COLO668 (cell line): Measurements from ENCODE around the gene CTTN.
A peak's percentile ranks its signal among the peaks of the same experiment; 100 is the strongest.
"Not testable (repeated sequence)": the region's sequence is repeated elsewhere in the genome, so short reads cannot be mapped to it uniquely, and the experiment has no call there.

Experiments
- DNase-seq: peaks from one replicate; lab custom pipeline; 2025; ENCODE audit not compliant: unreplicated experiment; lab: John Stamatoyannopoulos, UW

CTTN gene

GRCh38 chr11:70454197-70454767, 56.0 kb downstream of the CTTN start:
- no peak for DNase-seq

GRCh38 chr11:70454811-70455210, 56.5 kb downstream of the CTTN start:
- not testable (repeated sequence) for DNase-seq

- no peak for DNase-seq
Measured at GRCh38 chr11:70455354-70455753, 57.0 kb downstream of the CTTN start.

GRCh38 chr11:70456921-70457532, 58.7 kb downstream of the CTTN start:
- DNase-seq: peak; percentile 3

- DNase-seq: no peak
Measured at GRCh38 chr11:70458736-70459135, 60.4 kb downstream of the CTTN start.

GRCh38 chr11:70460111-70460510, 61.8 kb downstream of the CTTN start:
- DNase-seq: no peak

DNA sequence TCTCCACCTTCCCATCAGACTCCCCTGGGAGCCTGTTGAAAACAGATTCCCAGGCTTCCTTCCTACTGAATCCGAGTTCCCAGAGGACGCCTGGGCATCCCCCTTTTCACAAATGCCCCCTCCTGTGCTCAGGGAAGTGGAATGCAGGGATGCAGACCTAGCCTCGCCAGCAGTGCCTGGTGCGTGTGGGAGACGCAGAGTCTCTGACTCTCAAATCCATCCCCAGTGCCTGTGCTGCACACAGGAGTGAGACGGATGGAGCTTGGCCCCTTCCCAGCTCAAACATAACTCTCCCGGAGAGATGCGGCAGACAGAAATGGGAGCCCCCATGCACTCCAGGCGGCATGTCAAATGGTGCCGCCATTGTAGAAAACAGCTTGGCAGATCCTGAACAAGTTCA, 62.6 kb downstream of the CTTN start:
- no peak for DNase-seq

DNA sequence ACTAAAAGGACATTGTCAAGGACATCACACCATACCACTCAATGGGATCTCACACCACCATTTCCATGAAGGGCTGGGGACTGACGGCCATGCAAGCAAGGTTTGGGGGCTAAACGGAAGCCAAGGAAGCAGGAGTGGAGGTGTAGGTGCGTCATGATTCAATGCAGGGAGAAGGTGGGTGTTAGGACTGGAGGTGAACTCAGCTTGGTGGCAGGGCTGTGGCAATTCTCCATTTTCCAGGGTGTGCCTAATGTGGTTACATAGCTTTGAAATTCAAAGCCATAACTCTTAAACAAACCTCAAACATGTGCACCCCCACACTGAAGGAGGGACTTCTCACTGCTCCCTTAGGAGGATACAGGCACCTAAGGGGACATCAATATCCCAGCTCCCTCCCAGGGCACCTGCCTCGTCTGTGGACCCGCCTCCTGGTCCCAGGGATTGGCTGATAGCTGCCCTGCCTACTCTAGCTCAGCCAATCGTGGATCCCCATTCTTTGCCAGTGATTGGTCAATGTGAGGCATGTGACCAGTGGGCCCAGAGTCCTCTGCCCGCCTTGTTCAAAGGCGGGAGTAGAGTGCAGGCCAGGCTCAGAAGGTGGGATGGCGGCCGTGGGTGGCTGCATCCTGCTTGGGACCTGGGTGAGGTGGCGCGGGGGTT, 64.6 kb downstream of the CTTN start:
- no peak for DNase-seq

- DNase-seq: no peak
Measured at GRCh38 chr11:70463478-70464255, 65.3 kb downstream of the CTTN start.

DNA sequence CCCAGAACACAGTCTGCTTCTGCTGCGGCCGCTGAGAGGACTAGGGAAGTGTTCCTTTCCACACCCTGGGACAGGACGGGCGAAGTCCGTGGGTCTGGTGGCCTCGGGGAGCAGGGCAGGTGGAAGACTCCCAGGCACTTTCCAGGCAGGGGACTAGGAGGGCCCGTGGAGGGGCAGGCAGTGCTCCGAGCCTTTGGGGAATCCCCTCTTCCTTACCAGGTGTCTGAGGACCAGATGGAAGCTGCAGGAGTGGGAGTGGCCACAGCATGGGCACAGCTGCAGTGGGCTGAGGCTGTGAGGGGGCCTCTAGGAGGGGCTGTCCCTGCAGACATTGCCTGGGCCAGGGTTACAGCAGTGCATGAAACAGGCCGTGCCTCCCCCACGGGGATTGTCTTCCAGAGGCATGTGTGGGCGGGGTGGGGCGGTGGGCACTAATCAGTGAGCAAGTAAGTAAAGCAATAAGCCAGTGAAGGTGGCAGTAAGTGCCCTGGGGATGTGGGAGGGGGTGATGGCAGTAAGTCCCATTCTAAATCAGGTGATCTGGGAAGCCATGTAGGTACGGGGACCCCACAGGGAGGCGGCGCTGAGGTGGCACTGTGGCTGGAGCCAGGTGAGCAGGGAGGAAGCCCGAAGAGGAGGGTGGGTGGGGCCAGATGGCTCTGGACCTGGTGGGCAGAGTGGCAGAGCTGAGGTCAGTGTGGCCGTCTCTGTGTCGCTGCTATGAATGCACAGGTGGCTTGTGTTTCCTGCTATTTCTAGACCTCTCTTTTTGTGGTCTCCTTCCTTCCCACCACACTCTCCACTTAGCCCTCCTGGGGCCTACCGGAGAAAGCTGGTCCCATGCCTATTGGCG, 66.4 kb downstream of the CTTN start:
- DNase-seq: no peak

- DNase-seq: no peak
Measured at GRCh38 chr11:70466154-70466553, 67.8 kb downstream of the CTTN start.

GRCh38 chr11:70466596-70466995, 68.3 kb downstream of the CTTN start:
- DNase-seq: no peak

DNA sequence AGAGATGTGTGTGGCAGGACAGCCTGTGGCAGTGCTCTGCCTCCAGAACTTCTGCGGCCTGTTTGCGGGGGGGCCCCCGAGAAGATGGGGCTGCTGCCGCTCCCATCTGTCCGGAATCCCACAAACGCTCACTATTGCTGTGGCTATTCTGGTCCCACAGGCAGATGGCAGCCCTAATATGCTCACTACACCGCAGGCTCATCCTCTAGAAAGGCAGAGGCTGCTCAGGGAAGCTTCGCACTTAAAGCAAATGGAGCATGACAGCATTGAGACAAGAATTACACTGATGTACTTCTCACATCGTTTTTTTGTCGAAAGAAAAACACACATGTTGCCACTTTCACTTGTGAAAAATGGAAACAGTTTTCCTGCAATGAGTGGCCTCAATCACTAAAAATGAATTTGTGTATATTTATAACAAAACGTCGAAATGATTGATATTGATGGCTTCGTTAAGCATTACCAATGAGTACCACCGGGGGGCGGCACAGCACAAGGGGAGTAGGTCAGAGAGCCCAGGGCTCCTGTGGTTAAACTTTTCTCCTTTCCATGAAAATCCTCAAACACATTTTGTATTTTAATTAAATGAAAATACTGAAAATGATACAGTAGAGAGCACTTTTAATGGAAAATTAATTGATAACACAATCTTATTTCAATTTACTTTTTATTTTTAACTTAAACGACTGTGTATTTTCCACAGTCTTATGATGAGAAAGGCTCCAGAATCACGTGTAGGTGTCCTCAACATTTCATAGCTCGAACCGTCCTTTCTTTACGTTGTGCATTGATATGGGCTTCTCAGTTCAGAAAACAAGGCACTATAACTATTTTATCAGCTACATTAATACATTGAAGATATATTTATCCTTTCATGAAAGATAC, 69.1 kb downstream of the CTTN start:
- DNase-seq: peak; percentile 38

DNA sequence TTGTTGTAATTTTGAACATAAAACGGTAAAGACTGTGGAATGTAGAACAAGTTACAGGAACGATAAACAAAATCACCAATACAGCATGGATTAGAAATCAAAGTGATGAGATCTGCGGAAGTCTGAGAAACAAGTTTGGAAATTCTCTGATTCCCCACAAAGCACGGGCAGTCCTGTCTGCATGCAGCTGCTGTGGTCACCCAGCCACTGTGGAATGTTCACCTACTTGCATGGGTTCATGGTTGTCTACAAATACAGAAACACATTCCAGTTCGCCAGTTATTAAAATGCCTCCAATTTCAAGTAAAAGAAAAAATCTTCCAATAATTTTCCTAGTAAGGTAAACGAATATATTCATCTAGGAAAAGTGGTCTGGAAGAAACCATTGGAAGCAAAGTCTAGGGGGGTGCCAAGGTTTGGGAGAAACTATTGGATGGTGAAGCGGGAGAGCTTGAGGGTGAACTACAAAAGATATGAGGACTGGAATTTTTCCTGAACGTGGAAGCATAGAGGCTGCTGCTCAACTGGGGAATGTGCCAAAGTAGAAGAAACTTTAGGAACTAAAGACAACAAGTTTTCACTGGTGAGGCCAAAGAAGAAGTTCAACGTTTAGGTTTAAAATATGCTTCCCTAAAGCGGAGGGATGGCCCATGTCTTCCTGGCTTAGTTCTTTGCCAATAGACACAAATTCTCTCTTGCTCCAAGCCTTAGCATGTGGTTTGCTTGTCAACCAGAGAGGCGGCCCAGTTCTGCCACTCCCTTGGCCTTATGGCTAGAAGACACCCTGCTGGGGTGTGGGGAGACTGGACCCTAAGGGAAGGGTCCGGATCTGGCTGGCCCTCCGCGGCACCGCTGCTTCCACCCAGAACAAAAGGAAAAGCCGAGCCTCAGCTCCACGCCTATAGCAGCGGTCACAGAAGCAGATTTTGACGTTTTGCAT, 70.2 kb downstream of the CTTN start:
- DNase-seq: no peak

DNA sequence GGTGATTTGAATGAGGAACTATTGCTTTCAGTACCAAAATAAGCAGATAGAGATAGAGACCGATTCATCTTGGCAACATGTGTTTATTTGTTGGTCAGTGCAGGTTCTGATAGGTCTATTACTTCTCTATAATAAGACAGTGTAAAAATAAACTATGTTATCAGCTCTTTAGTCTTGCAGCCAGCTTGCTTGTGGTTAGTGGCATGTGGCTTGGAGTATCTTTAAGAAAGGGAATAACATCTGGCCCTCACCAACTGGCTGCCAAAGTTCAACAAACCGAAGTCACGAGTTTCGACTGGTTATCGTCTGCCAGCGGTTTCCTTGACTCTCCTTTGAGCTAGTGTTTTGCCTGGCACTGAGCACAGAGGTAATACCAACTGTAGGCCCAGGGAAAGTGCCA, 71.8 kb downstream of the CTTN start:
- DNase-seq: no peak

- DNase-seq: no peak
Measured at GRCh38 chr11:70471254-70471653, 72.9 kb downstream of the CTTN start.

GRCh38 chr11:70472240-70472639, 73.9 kb downstream of the CTTN start:
- no peak for DNase-seq

- no peak for DNase-seq
Measured at GRCh38 chr11:70473186-70473872, 75.0 kb downstream of the CTTN start.
